LNCaP clone FGC (cell line): ENCODE measurements around the gene ECE1.
"Not testable (repeated sequence)": the region's sequence is repeated elsewhere in the genome, so short reads cannot be mapped to it uniquely, and the experiment has no call there.

Experiments
- DNase-seq: peaks from one replicate; pipeline ENCODE4 v3.0.0-alpha.2; 2011; ENCODE audit warnings: low read depth
- H3K4me3 ChIP-seq: 2 replicates; pipeline ENCODE4 v1.5.1; 2011; ENCODE audit warnings: mild to moderate bottlenecking, low read depth, low read length, control low read depth
- TF ChIP-seq, protein P1 (sequence below): IDR thresholded peaks from 2 replicates; pipeline ENCODE4 v1.5.1; 2012; ENCODE audit warnings: mild to moderate bottlenecking; ENCODE audit not compliant: control insufficient read depth, insufficient read depth; ENCODE audit errors: extremely low read depth

Gene ECE1

DNA sequence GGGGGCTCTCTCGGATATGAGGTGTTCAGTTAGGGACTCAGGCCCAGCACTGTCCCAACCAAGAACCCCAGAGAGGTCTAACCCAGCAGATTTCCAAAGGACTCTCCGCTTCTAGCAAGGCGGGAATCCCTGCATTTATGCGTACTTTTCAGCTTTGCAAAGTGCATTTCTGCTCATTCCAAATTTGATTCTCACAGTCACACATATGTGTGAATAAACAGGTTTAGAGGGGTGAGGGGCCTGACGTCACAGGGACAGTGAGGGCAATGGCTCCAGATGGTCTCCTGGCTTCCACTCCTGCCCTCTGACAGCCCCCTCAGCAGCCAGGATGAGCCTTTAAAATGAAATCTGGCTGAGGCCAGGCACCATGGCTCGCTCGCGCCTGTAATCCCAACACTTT lies 921 bp upstream of the ECE1 start:
- TF ChIP-seq, protein P1, sequence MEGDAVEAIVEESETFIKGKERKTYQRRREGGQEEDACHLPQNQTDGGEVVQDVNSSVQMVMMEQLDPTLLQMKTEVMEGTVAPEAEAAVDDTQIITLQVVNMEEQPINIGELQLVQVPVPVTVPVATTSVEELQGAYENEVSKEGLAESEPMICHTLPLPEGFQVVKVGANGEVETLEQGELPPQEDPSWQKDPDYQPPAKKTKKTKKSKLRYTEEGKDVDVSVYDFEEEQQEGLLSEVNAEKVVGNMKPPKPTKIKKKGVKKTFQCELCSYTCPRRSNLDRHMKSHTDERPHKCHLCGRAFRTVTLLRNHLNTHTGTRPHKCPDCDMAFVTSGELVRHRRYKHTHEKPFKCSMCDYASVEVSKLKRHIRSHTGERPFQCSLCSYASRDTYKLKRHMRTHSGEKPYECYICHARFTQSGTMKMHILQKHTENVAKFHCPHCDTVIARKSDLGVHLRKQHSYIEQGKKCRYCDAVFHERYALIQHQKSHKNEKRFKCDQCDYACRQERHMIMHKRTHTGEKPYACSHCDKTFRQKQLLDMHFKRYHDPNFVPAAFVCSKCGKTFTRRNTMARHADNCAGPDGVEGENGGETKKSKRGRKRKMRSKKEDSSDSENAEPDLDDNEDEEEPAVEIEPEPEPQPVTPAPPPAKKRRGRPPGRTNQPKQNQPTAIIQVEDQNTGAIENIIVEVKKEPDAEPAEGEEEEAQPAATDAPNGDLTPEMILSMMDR = no peak
- H3K4me3 ChIP-seq = no peak overlapping the region
- no peak for DNase-seq

DNA sequence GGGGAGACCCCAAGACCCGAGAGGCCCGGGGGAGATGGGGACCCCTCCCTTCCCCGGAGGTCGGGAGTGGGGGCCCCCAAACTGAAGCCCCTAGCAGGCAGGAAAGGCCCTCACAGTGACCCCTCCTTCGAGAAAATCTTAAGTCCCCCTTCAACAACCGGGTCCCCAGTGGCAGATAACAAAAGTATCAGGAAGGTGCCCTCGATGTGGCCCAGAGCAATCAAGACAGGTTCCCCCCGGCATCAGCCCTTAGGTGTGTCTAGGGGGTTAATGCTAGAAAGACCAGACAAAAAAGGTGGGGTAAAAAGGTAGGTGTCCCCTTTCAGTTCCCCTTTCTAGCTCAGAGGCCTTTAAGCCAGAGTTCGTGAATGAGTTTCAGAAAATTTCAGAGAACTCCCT lies 282 bp upstream of the ECE1 start:
- DNase-seq = no peak

DNA sequence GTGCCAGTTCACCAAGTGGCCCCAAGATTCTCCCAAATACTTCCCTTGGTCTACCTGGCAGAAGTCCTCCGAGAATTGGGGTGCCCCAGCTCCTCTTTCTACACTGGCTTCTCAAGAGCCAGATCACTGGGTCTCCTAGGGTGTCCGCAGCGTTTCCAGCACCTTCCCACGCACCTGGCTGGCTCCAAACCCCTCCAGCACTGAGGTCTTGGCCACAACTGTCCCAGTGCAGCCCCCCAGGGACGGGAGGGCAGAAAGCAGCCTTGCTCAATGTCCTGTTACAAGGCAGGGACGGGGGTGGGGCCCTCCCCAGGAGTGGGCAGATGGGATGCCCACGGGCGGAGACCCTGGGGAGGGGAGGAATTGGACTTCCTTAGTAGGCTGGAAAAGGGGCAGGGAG lies 1.1 kb downstream of the ECE1 start:
- no peak overlapping the region for H3K4me3 ChIP-seq

More for the DNA sequence above, 282 bp upstream of the ECE1 start:
- TF ChIP-seq, protein P1 = no peak
- H3K4me3 ChIP-seq = no peak overlapping the region

DNA sequence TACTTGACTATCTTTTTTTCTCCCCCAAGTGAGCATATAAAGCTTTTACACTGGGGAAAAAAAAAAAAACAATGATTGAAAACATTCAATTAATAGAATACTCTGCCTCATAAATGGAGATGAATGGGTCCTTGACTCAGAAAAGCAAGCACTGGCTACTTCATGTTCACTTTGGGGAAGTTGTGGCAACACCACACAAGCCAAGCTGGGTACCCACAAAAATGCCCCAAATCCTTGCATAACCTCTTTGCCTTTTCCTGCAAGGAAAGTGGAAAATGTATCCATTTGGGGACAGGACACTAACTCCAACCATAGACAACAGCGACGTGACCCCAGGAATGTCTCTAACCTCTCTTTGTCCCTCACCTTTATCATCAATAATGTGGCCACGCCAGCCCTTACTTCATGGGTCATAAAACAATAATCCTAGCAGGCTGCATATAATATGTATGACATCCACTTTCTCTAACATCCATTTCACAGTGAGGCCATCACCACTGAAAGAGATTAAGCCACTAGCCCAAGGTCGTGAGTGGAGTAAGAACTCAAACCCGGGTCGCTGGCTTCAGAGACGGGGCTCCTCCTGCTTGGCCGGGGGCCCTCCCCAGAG lies 2.3 kb downstream of the ECE1 start:
- DNase-seq = no peak
- H3K4me3 ChIP-seq = no peak overlapping the region
- TF ChIP-seq, protein P1 = no peak

More for the DNA sequence above, 1.1 kb downstream of the ECE1 start:
- TF ChIP-seq, protein P1 = no peak
- no peak for DNase-seq

DNA sequence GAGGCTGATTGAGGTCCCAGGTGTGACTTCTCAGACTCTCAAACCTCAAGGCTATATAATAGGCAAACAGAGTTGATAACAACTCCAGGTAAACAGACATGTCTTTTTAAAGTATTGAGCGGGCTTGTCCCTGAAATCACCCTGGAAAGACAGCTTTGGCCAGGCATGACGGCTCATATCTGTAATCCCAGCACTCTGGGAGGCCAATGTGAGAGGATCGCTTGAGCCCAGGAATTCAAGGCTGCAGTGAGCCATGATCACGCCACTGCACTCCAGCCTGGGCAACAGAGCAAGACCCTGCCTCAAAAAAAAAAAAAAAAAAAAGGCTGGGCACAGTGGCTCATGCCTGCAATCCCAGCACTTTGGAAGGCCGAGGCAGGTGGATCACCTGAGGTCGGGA lies 4.9 kb downstream of the ECE1 start:
- not testable (repeated sequence) for DNase-seq, H3K4me3 ChIP-seq

DNA sequence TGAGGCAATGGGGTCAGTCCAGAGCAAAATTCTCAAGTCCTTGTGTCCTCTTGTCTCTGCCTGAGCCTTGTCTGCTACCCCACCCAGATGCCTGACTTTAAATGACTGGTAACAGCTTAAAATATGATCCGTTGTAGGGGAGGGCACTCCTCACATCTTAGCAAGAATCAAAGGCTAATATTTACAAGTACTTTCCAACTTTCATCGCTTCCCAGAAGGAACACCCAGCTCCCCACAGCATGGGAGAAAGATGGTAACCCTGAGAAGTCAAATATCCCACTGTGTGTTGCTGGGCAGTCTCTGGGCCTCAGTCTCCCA lies 5.2 kb downstream of the ECE1 start:
- no peak overlapping the region for H3K4me3 ChIP-seq
- DNase-seq = no peak
- TF ChIP-seq, protein P1 = no peak

DNA sequence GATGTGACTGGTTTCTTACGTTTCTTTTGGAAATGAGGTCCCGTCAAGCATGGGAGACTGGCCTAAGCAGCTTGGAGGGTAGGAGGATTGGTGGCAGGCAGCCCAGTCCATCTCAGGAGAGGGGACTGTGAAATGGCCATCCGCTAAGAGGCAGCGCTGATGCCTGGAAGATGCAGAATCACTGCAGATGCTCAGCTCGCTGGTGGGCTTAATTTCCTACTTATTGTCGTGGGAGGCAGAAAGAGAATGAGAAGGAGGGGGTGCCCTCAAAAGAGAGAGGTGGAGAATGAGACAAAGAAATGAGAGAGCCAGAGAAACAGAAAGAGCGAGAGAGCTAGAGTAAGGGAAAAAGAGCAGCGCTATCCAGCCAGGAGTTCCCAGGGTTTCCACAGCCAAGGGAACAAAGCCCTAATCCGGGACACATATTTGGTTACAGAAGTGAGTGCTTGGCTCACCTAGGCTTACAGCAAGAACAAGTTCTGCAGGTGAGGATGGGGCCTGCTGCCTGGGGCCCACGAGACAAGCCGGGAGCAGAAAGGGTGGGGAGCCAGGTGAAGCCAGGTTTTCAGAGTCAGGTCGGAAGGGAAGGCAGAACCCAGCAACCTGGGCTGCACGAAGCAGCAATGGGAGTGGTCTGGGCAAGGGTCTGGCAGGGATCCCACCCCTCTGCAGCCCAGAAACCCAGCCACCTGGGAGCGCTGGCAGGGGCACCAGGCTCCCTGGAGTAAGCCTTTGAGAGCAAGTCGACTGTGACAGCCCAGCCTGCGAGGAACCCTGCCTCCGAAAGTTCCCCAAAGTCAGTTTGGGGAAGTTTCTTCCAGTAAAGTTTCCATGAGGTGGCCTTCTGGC lies 5.8 kb downstream of the ECE1 start:
- DNase-seq = no peak
- H3K4me3 ChIP-seq = no peak overlapping the region
- TF ChIP-seq, protein P1 = no peak
